ENCODE data around the gene SV2C. TPM values are rescaled to one million over a fixed set of nuclear protein-coding genes. Genes with fewer than 3 reads are reported as not detected.
"Not testable (repeated sequence)": the region's sequence is repeated elsewhere in the genome, so short reads cannot be mapped to it uniquely, and the experiment has no call there.

The SV2C gene
- total and polyA plus RNA-seq, 3 donors from 2014 or later, result 0.24 to 0.87 (median 0.56) TPM

GRCh38 chr5:76334574-76334973, 251.4 kb downstream of the SV2C start:
- WGBS, 2 donors, result 82 to 88% methylated on average over 3 of the region's 3 CpGs
- intact Hi-C loops (cut with DNase I; ENCODE audit: low total_unique reads), result no loop called here

GRCh38 chr5:76335451-76335850, 252.3 kb downstream of the SV2C start:
- H3K9me3 ChIP-seq; H3K4me3 ChIP-seq; DNase-seq; H3K4me1 ChIP-seq; intact Hi-C loops (cut with DNase I; ENCODE audit: low total_unique reads); H3K36me3 ChIP-seq (ENCODE audit: low read depth, missing control alignments); H3K27me3 ChIP-seq; H3K27ac ChIP-seq: not testable (repeated sequence)
- 57 to 76% methylated on average over 2 to 3 of the region's 5 CpGs for WGBS, 2 donors

More at GRCh38 chr5:76334574-76334973, 251.4 kb downstream of the SV2C start:
- Histone ChIP-seq H3K27me3 (no peaks in the 10 kb centered on the region), H3K9me3 (no peaks in the 10 kb centered on the region), H3K36me3 (ENCODE audit: low read depth, missing control alignments) (no peaks in the 10 kb centered on the region), H3K27ac (no peak overlapping the region), H3K4me3 (no peak overlapping the region), H3K4me1 (no peaks in the 10 kb centered on the region)
- no peak for DNase-seq
- no peak for TF ChIP-seq POLR2A (IDR thresholded peaks at IDR 0.05)
- TF ChIP-seq CTCF (IDR thresholded peaks at IDR 0.05), result no peak

- H3K27ac ChIP-seq; H3K9me3 ChIP-seq; intact Hi-C loops (cut with DNase I; ENCODE audit: low total_unique reads); H3K27me3 ChIP-seq; H3K4me1 ChIP-seq; H3K36me3 ChIP-seq (ENCODE audit: low read depth, missing control alignments); DNase-seq; H3K4me3 ChIP-seq: not testable (repeated sequence)
- 63 to 82% methylated on average over 15 to 23 of the region's 33 CpGs for WGBS, 2 donors
These were observed 253.1 kb downstream of the SV2C start for GRCh38 chr5:76336253-76336809.

GRCh38 chr5:76337953-76338451, 254.8 kb downstream of the SV2C start:
- TF ChIP-seq CTCF (IDR thresholded peaks at IDR 0.05) (peak in 1 of 3 experiments; percentile 33), POLR2A (IDR thresholded peaks at IDR 0.05) (no peak)
- Histone ChIP-seq H3K9me3 (no peaks in the 10 kb centered on the region), H3K4me1 (no peaks in the 10 kb centered on the region), H3K27me3 (no peaks in the 10 kb centered on the region), H3K27ac (no peak overlapping the region), H3K4me3 (no peak overlapping the region), H3K36me3 (ENCODE audit: low read depth, missing control alignments) (no peaks in the 10 kb centered on the region)
- WGBS, 2 donors, result 25% methylated on average over 1 of the region's 1 CpG
- DNase-seq, result peak; percentile 46
- intact Hi-C loops (cut with DNase I; ENCODE audit: low total_unique reads), result no loop called here

- Histone ChIP-seq H3K4me1 (no peaks in the 10 kb centered on the region), H3K4me3 (no peak overlapping the region), H3K27ac (no peak overlapping the region), H3K9me3 (no peaks in the 10 kb centered on the region), H3K27me3 (no peaks in the 10 kb centered on the region), H3K36me3 (ENCODE audit: low read depth, missing control alignments) (no peaks in the 10 kb centered on the region)
- intact Hi-C loops (cut with DNase I; ENCODE audit: low total_unique reads), result no loop called here
- TF ChIP-seq CTCF (IDR thresholded peaks at IDR 0.05), result no peak
- TF ChIP-seq POLR2A (IDR thresholded peaks at IDR 0.05), result no peak
- no peak for DNase-seq
- 69 to 77% methylated on average over 3 of the region's 3 CpGs for WGBS, 2 donors
These were observed 256.7 kb downstream of the SV2C start for GRCh38 chr5:76339919-76340318.

Data from testis (tissue), 3 donors.